MCF 10A (cell line): ENCODE data around the gene NKPD1. TPM values are rescaled to one million over a fixed set of nuclear protein-coding genes. Genes with fewer than 3 reads are reported as not detected.

Experiments used
- BruUV-seq: library from RNA; stranded (reverse); fragments of 400-500 nt; replicated peaks from 2 replicates; lab custom pipeline; 2021; lab: Mats Ljungman, UMichigan
- CTCF ChIA-PET: fragments of 300-600 bp; sonication (Branson Sonifier 250); formaldehyde crosslinking; extraction: SDS; loops from one replicate; lab custom pipeline; 2021; ENCODE audit warnings: antibody characterized with exemption, inconsistent platforms; lab: Yijun Ruan, JAX
- POLR2A ChIA-PET: fragments of 300-600, 350-650 bp; sonication (Branson Sonifier 250); formaldehyde crosslinking; extraction: SDS; loops from one replicate; lab custom pipeline; 2020; ENCODE audit warnings: antibody characterized with exemption, inconsistent platforms; lab: Yijun Ruan, JAX
- DNase-seq: peaks from one replicate; pipeline ENCODE4 v3.0.0-alpha.2; 2018; ENCODE audit not compliant: unreplicated experiment
- H3K27ac Mint-ChIP-seq: one replicate; pipeline ENCODE4 v1.8.0; 2022; ENCODE audit warnings: mild to moderate bottlenecking, low read depth, mixed read lengths; ENCODE audit not compliant: unreplicated experiment
- H3K27me3 Mint-ChIP-seq: one replicate; pipeline ENCODE4 v1.8.0; 2022; ENCODE audit warnings: mixed read lengths; ENCODE audit not compliant: insufficient read depth, unreplicated experiment
- H3K36me3 Mint-ChIP-seq: one replicate; pipeline ENCODE4 v1.8.0; 2022; ENCODE audit warnings: mild to moderate bottlenecking, moderate library complexity, mixed read lengths; ENCODE audit not compliant: insufficient read depth, unreplicated experiment
- H3K4me1 Mint-ChIP-seq: one replicate; pipeline ENCODE4 v1.8.0; 2022; ENCODE audit warnings: mixed read lengths; ENCODE audit not compliant: insufficient read depth, unreplicated experiment
- H3K4me3 Mint-ChIP-seq: one replicate; pipeline ENCODE4 v1.8.0; 2022; ENCODE audit warnings: mild to moderate bottlenecking, moderate library complexity, mixed read lengths; ENCODE audit not compliant: unreplicated experiment
- H3K9me3 Mint-ChIP-seq: one replicate; pipeline ENCODE4 v1.8.0; 2022; ENCODE audit warnings: mixed read lengths; ENCODE audit not compliant: unreplicated experiment
- intact Hi-C: fragments of 100-400 bp; cut with micrococcal nuclease; formaldehyde crosslinking; loops from 2 replicates; pipeline ENCODE4 v1.14.1; 2022
- total RNA-seq: library from RNA; stranded (reverse); gene quantifications from 2 replicates; pipeline ENCODE4 v1.2.3, GENCODE V29; 2022
- TF ChIP-seq, protein P1 (sequence below): fragments of 200-600 bp; IDR thresholded peaks from one replicate; pipeline ENCODE4 v1.8.0; 2022; ENCODE audit warnings: antibody characterized with exemption, mild to moderate bottlenecking; ENCODE audit not compliant: unreplicated experiment

The NKPD1 gene
- total RNA-seq, 1 experiment from 2014 or later: 0.09 TPM

DNA sequence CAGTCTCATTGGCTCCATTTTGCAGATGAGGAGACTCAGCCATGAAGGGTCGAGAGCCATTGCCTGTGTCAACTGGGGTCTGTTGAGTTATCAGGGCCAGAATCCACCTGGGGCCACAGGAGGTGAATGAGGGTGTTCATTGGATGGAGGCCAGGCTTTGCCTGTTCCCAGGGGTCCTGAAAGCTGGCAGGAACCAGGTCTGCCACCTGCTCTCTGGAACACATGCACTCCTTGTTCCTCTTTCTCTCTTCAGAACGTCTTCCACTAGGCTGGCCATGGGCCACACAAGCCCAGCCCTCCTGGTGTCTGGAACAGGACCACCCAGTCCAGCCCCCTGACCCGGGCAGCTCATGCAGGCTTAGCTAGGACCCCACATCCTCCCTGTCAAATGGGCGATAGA is 46.7 kb downstream of the NKPD1 start:
- Mint-ChIP-seq H3K27me3 (no peaks in the 10 kb centered on the region), H3K4me1 (no peaks in the 10 kb centered on the region), H3K27ac (no peak overlapping the region), H3K36me3 (no peaks in the 10 kb centered on the region), H3K9me3 (no peaks in the 10 kb centered on the region), H3K4me3 (no peak overlapping the region)
- BruUV-seq: no TSS peak
- ChIA-PET CTCF (interaction anchor here (1.0 kb wide), 1 partner anchor 26 kb away, joined by 3 read pairs; no protein-coding TSS in a partner anchor), POLR2A (interaction anchor here (0.8 kb wide), 1 partner anchor 22 kb away, joined by 3 read pairs; no protein-coding TSS in a partner anchor)
- DNase-seq: no peak
- TF ChIP-seq, protein P1, sequence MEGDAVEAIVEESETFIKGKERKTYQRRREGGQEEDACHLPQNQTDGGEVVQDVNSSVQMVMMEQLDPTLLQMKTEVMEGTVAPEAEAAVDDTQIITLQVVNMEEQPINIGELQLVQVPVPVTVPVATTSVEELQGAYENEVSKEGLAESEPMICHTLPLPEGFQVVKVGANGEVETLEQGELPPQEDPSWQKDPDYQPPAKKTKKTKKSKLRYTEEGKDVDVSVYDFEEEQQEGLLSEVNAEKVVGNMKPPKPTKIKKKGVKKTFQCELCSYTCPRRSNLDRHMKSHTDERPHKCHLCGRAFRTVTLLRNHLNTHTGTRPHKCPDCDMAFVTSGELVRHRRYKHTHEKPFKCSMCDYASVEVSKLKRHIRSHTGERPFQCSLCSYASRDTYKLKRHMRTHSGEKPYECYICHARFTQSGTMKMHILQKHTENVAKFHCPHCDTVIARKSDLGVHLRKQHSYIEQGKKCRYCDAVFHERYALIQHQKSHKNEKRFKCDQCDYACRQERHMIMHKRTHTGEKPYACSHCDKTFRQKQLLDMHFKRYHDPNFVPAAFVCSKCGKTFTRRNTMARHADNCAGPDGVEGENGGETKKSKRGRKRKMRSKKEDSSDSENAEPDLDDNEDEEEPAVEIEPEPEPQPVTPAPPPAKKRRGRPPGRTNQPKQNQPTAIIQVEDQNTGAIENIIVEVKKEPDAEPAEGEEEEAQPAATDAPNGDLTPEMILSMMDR: no peak
- intact Hi-C loops: no loop called here

DNA sequence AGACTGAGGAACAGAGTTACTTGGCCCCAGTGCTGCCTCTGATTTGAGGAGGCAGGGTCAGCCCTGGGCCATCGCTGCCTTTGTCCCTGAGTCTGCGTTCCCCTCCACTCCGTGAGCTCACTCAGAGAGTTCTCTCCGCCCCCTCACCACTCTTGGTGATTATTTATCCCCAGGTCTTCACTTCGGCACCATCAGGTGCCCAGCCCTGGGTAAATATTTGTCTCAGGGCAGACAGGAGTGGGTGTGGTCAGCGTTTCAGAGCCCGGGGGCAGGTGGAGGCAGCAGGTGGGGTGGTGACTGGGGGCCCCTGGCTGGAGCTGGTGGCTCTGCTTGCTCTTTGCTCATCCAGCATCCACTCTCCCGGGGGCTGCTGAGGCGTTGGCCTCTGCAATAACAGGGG is 47.2 kb downstream of the NKPD1 start:
- no peak overlapping the region for H3K27ac Mint-ChIP-seq
- H3K4me3 Mint-ChIP-seq: no peak overlapping the region
- DNase-seq: no peak
- no TSS peak for BruUV-seq
- ChIA-PET POLR2A (interaction anchor here (0.8 kb wide), 1 partner anchor 21 kb away, joined by 3 read pairs; no protein-coding TSS in a partner anchor), CTCF (interaction anchor here (0.6 to 1.4 kb wide), 3 partner anchors 12 to 25 kb away, joined by 3 to 5 read pairs (median 3); no protein-coding TSS in a partner anchor)
- H3K4me1 Mint-ChIP-seq: no peaks in the 10 kb centered on the region
- H3K9me3 Mint-ChIP-seq: no peaks in the 10 kb centered on the region
- no peaks in the 10 kb centered on the region for H3K27me3 Mint-ChIP-seq
- intact Hi-C loops: no loop called here
- no peaks in the 10 kb centered on the region for H3K36me3 Mint-ChIP-seq
- TF ChIP-seq, protein P1: no peak

DNA sequence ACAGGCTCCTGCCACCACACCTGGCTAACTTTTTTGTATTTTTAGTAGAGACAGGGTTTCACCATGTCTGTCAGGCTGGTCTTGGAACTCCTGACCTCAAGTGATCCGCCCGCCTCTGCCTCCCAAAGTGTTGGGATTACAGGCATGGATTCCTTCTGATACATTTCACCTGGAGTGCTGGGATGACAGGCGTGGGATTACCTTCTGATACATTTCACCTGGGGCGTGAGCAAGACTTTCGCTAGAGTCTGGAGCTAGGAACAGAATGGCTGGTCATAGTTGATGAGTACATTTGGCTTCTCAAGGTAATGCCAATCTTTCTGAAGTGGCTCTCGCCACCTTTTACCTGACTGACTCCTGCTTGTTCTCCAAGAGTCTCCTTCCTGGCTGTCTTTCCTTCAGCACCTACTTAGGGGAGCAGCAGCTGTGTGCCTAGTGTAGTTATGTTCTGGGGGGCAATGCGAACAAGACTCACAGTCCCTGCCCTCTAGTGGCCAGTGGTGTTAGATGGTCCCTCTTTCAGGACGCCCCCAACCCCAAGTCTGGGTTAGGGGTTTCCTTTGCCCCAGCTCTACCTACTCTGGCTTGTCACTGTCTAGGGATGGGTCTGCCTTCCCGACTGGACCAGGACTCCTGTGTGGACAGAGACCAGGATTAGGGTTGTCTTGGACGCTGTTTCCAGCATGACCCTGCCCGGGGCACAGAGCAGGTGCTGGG is 48.5 kb downstream of the NKPD1 start:
- intact Hi-C loops: no loop called here
- Mint-ChIP-seq H3K27me3 (no peaks in the 10 kb centered on the region), H3K4me1 (no peaks in the 10 kb centered on the region), H3K27ac (no peak overlapping the region), H3K9me3 (no peaks in the 10 kb centered on the region), H3K36me3 (no peaks in the 10 kb centered on the region), H3K4me3 (no peak overlapping the region)
- DNase-seq: no peak
- POLR2A ChIA-PET: interaction anchor here (0.6 kb wide), 1 partner anchor 63 kb away, joined by 3 read pairs; no protein-coding TSS in a partner anchor
- no TSS peak for BruUV-seq
- TF ChIP-seq, protein P1: no peak
- CTCF ChIA-PET: interaction anchor here (0.6 to 1.4 kb wide), 5 partner anchors 11 to 569 kb away, joined by 3 to 5 read pairs (median 5); no protein-coding TSS in a partner anchor

Other genes with a start within 250 kb of the NKPD1 start
- gene APOC1, start 246.4 kb downstream of the NKPD1 start, total RNA-seq: 1.1 and 2.7 TPM in 2 replicates
- not detected in 2 replicates for gene APOC4, start 218.7 kb downstream of the NKPD1 start, total RNA-seq
- gene APOC2, start 214.9 kb downstream of the NKPD1 start, total RNA-seq: not detected in 2 replicates
- 91.3 and 101 TPM in 2 replicates for gene CLPTM1, start 205.6 kb downstream of the NKPD1 start, total RNA-seq
- gene RELB, start 159.5 kb downstream of the NKPD1 start, total RNA-seq: 27.0 and 39.8 TPM in 2 replicates
- gene CLASRP, start 121.9 kb downstream of the NKPD1 start, total RNA-seq: 71.7 and 83.5 TPM in 2 replicates
- 2.0 and 2.7 TPM in 2 replicates for gene ZNF296, start 84.5 kb downstream of the NKPD1 start, total RNA-seq
- gene GEMIN7, start 81.7 kb downstream of the NKPD1 start, total RNA-seq: 21.0 and 21.8 TPM in 2 replicates
- 22.0 and 22.5 TPM in 2 replicates for gene PPP1R37, start 67.8 kb downstream of the NKPD1 start, total RNA-seq
- 14.4 and 16.1 TPM in 2 replicates for gene TRAPPC6A, start 17.3 kb upstream of the NKPD1 start, total RNA-seq
- 14.0 and 18.1 TPM in 2 replicates for gene BLOC1S3, start 17.8 kb upstream of the NKPD1 start, total RNA-seq
- not detected in 2 replicates for gene EXOC3L2, start 84.4 kb upstream of the NKPD1 start, total RNA-seq
- 22.4 and 24.2 TPM in 2 replicates for gene MARK4, start 90.3 kb upstream of the NKPD1 start, total RNA-seq
- not detected in 2 replicates for gene CKM, start 161.9 kb upstream of the NKPD1 start, total RNA-seq
- 3.9 TPM in 2 replicates for gene KLC3, start 179.8 kb upstream of the NKPD1 start, total RNA-seq
- 19.2 and 27.8 TPM in 2 replicates for gene ERCC2, start 209.6 kb upstream of the NKPD1 start, total RNA-seq
- gene PPP1R13L, start 244.1 kb upstream of the NKPD1 start, total RNA-seq: 142 and 161 TPM in 2 replicates
- 9.6 and 17.6 TPM in 2 replicates for gene POLR1G, start 245.7 kb upstream of the NKPD1 start, total RNA-seq